HG03045 (cell line): ENCODE results near the gene MRTFA.
"Not testable (repeated sequence)": the region's sequence is repeated elsewhere in the genome, so short reads cannot be mapped to it uniquely, and the experiment has no call there.

ENCODE experiments used
- ATAC-seq: cut with Tn5 transposase; IDR thresholded peaks from one replicate; pipeline ENCODE4 v1.9.1; 2021; ENCODE audit warnings: mild to moderate bottlenecking, moderate library complexity; ENCODE audit not compliant: unreplicated experiment

MRTFA gene

DNA sequence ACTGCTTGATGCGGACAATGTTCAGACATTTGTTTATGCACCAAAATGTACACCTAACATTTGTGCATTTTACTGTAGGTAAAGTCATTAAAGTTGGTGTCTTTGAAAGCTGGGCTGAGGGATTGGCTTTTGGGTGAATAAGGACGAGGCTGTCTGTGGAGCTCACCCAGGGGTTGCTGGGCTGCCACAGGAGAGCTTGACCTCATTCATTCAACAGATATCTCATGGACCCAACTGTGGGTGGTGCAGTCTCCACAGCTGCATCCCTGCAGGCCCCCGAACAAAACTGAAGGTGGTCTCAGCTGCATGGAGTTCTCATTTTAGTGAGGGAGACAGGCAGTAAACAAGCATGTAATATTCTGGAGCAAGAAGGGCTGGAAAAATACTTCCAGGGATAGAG is 233.4 kb downstream of the MRTFA start:
- ATAC-seq = no peak

DNA sequence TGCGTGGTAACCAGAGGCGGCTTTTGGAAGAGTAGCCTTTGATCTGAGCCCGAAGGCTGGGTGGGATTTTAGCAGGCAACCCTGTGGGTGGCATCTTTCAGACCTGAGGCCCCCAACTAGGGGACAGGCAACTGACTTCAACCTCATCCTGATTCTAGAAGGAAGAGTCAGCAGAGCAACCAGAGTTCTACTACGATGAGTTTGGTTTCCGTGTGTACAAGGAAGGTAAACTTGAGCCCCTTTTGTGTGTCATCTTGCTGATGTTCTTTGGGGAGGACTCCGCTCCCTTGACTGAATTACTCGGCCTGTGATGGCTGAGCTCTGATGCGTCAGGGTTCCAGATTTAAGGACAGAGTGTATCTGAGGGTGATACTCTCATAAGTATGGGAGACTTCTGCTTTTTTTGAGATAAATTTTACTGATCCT is 234.5 kb downstream of the MRTFA start:
- no peak for ATAC-seq

DNA sequence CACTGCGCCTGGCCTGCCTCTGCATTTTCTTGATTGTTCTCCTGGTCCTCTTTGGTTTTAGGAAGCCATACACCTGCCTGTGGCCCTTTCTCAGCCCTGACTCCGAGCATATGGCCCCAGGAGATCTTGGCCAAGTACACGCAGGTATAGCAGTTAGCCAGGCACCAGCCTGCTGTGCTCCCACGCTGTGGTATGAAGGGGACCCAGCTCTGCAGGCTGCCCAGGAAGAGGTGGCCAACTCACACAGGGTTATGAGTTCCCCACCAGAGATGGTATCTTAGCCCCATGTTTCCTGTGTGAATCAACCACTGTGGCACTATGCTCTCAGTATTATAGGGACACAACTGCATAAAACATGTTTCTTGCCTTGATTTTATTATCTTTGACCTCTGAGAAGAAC is 235.0 kb downstream of the MRTFA start:
- no peak for ATAC-seq

DNA sequence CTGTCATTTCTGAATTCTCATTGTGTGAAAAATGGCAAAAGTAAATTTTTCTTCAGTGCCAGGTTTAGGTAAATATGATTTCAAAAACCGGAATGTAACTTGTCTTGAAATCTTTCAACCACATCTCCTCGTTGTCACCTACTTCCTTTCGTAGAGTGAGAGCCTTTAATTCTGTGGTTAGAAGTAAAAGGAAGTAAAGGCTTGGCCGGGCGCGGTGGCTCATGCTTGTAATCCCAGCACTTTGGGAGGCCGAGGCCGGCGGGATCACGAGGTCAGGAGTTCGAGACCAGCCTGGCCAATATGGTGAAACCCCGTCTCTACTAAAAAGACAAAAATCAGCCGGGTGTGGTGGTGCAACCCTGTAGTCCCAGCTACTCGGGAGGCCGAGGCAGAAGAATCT is 236.4 kb downstream of the MRTFA start:
- ATAC-seq = no peak

DNA sequence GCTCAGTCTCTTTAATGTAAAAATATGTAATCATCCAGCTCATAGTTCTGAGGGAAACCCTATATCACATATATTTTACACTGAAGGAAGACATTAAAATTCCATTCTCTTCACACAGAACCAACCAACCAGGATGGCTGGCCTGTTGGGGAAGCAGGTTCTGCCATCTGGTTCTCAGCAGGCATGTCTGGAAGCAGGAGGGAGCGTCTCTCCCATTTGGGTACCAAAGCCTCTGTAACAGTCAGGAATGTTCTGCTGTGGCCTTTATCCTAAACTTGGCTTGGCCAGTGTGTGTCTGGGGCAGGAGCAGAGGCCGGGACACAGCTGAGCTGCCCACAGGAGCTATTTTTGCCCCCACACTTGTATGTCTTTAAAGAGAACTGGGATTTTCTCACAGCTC is 236.9 kb downstream of the MRTFA start:
- no peak for ATAC-seq

DNA sequence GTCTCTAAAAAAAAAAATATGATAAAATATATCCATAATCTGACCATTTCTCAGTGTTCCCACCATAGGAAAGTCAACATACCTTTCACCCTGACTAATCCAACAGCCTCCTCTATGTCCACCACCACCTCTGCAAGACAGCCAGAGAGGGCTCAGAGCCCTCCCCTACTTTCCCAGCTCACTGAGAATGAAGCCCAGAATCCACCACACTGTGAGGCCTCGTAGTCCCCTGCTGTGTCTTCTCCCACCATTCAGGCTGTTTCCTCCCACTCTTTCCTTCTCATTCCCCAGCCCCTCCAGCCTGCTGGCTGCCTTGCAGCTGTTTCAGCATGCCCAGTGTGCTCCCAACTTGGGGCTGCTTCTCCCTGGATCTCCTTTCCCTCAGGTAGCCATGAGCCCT is 239.1 kb downstream of the MRTFA start:
- no peak for ATAC-seq

DNA sequence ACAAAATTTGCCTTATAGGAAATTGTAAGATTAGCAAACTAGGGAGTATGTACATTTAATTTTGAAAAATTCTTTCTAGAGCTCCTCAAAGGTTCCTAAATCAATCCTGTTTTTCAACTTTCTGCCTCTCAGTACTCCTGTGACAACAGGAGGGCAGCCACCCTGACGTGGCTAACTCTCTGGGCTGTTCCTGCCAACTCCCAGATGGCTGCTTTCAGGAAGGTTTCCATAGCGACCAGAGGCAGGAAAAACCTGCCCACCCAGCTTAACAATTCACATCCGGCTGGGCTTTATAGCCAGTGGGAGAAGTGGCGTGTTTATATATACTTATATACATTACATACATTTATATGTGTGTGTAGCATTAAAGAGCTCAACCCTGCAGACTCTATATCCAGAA is 239.6 kb downstream of the MRTFA start:
- no peak for ATAC-seq

DNA sequence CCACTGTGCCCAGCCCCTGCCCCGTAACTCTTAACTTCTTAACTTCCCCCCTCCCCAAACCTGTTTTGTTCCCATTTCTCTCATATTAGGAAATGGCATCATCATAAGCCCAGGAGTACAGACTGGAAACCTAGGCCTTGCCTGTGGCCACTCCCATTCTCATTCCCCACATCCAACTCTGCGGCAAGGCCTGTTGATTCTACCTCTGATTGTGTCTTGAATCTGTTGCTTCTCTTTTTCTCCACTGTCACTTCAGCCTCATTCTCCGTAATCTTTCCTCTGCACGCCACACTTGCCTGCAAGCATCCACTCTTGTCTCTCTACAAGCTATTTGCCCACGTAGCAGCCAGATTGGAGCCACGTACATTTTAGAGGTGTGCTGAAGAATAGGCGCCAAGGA is 240.9 kb downstream of the MRTFA start:
- no peak for ATAC-seq

DNA sequence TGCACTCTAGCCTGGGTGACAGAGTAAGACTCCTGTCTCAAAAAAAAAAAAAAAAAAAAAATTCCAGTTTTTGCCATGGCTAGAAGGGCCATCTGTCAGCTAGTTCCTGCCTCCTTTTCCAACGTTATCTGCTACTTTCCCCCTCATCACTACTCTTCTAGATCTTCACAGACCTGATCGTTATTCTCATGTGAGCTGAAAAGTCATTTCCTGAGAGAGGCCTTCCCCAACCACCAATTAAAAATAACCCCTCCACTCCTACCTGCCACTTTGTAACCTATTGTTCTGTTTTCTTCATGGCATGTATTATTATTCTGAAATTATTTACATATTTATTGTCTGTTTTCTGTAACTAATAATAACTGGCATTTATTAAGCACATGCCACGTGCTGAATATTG is 241.9 kb downstream of the MRTFA start:
- ATAC-seq = no peak

DNA sequence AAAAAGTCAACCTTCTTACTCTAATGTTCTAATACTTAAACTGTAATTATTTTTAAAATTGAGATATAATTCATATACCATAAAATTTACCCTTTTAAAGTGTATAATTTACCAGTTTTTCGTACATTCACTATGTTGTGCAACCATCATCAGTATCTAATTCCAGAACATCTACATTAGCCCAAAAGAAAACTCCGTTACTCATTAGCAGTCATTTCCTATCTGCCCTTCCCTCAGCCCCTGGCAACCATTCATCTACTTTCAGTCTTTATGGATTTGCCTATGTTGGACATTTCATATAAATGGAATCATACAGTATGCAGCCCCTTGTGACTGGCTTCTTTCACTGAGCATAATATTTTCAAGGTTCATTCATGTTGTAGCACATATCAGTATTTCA is 243.9 kb downstream of the MRTFA start:
- ATAC-seq = no peak

DNA sequence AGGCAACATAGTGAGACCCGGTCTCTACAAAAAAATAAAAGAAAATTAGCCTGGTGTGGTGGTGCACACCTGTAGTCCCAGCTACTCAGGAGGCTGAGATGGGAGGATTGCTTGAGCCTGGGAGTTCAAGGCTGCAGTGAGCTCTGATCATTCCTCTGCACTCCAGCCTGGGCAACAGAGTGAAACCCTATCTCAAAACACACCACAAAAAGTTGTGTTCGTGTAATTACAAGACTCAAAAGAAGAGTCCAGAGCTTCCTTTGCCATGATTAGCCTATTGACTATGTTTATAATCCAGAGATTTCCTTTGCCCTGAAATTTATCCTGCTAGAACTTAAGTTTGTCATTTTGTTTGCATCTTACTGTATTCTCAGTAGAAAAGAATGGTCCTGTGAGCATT is 245.1 kb downstream of the MRTFA start:
- ATAC-seq = no peak

DNA sequence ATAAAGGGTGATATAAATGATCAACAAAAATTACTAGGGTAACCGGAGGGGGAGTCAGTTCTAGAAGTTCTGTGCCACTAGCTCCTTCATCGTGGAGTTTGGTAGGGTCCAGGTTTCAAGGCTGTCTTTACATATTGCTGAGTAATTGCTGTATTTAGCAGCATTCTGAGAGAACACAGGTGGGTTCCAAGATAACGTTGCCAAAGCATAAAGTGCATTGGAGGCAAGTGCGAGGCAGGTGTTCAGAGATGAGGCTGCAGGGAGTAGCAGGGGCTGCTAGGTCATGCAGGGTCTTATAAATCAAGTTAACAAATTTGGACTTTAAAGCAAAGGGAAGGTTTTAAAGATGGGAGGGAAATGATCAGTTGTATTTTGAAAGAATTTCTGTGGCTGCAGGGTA is 248.3 kb downstream of the MRTFA start:
- ATAC-seq = no peak

DNA sequence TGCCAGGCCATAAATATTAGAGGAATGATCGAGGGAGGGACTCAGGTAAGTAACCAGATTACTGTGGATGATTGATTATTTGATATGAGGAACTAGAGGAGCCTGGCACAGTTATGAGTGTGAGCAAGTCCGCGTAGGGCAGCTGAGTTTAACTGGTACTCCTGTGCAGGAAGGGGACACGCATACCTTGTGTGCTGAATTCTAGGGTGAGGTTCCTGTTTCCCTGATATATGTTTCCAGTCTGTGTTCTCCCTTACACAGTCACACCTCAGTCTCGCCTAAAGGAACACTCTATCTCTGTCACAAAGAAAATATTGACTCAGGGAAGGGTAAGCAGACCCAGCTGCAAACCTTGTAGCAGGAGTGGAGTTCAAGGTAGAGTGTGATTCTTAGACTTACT is 248.8 kb downstream of the MRTFA start:
- no peak for ATAC-seq

DNA sequence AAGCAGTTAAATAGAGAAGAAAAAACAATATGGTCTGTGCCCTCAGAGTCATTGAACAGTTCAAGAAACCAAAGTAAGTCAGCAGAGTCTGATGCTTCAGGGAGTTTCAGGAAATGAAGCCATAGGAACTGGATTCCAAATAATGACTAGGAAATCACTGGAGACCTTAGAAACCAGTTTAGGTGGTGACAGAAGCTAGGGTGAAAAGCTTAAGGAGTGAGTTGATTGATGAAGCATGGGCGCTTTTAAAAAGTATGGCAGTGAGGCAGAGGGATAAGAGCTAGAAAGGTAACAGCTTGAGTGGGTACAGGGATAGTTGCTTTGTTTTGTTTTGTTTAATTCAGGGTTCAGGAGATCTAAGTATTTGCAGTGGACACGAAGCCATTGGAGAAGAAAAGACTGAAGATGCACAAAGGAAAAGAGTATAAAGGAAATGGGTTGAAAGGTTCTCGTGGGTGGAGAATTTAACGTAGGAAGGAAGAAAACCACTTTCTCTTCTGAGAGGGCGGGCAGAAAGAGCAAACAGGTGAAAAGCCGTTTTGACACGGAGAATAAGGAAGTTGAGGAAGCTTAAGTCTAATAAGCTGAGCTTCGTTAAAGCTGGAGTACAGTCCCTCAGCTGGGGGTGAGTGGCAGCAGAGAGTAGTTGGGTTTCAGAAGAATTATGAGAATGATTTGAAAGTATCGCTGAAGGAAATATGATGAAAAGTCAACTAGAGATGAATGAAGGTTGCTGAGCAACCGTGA is 251.3 kb downstream of the MRTFA start:
- no peak for ATAC-seq

DNA sequence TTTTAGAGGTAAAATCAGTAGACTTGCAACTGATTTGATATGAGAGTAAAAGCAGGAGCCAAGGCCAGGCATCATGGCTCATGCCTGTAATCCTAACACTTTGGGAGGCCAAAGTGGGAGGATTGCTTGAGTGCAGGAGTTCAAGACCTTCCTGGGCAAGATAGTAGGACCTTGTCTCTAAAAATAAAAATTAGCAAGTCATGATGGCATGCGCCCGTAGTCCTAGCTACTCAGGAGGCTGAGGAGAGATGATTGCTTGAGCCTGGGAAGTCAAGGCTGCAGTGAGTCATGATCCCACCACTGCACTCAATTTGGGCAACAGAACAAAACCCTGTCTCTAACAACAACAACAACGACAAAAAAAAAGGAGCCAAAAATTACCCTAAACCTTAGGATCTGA is 252.6 kb downstream of the MRTFA start:
- no peak for ATAC-seq

DNA sequence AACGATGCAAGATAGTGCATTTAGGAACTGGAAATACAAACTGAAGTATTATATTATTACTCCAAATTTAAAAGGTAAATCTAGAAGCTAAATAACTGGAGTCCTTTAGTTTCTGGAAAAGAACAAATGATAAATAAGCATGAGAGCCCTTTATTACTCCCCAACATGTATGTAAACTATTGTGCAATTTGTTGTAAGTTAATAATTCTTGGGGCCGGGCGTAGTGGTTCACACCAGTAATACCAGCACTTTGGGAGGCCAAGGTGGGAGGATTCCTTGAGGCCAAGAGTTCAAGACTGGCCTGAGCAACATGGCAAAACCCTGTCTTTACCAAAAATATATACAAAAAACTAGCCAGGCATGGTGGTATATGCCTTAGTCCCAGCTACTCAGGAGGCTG is 255.1 kb downstream of the MRTFA start:
- no peak for ATAC-seq

DNA sequence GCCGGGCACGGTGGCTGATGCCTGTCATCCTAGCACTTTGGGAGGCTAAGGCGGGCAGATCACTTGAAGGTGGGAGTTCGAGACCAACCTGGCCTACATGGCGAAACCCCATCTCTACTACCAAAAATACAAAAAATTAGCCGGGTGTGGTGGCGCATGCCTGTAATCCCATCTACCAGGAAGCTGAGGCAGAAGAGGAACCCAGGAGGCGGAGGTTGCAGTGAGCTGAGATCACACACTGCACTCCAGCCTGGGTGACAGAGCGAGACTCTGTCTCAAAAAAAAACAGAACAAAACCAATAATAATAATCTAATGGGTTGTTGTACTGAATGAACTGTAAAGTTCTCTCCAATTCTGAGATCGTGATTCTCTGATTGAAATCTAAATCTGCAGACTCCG is 258.1 kb downstream of the MRTFA start:
- not testable (repeated sequence) for ATAC-seq

DNA sequence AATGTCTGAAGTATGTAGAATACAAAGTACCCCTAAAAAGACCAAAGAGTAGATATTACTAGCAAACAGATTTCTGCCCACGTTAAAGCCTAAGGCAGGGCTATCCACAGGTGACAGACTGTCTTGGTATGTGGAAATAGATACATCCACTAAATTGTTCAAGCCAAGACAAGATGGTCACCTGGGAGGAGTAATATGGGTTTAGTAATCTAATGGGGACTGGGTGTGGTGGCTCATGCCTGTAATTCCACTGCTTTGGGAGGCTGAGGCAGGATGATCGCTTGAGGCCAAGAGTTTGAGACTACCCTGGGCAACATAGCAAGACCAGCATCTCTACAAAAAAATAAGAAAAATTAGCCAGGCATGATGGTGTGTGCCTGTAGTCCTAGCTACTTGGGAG is 258.6 kb downstream of the MRTFA start:
- no peak for ATAC-seq

DNA sequence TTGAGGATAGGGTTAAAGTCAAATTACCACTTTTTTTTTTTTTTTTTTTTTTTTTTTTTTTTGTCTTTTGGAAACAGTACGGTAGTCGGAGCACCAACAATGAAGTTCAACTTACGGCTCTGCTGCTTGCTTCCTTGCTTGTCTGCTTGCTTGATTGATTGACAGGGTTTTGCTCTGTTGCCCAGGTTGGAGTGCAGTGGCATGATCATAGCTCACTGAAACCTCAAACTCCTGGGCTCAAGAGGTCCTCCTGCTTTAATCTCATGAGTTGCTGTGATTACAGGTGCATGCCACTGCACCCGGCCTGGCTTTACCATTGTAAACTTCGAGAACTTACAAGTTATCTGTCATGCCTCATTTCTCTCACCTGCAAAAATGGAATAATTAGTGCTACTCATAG is 260.4 kb downstream of the MRTFA start:
- no peak for ATAC-seq

DNA sequence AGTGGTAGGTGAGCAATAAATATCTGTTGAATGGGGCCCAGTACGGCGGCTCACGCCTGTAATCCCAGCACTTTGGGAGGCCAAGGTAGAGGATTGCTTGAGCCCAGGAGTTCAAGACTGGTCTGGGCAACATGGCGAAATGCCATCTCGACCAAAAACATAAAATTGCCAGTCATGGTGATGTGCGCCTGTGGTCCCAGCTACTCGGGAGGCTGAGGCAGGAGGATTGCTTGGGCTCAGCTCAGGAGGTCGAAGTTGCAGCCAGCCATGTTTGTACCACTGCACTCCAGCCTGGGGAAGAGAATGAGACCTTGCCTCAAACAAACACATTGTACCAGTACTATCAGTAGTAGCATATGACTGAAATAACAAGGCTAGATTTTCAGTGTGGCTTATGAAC is 262.0 kb downstream of the MRTFA start:
- no peak for ATAC-seq

DNA sequence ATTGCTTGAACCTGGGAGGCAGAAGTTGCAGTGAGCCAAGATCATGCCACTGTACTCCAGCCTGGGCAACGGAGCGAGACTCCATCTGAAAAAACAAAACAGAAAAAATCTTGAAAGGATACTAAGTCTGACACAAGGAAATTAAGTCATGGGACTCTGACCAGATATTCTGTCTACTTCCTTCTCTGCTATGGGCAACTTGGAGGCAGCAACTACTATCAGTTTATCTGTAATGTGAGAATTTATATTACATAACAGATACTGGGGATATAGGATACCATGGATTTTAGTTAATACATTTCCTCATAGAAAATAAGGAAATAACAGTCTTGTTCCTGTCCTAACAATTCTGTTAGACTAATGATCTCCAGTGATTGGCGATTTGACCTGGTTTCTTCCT is 267.7 kb downstream of the MRTFA start:
- ATAC-seq = no peak

DNA sequence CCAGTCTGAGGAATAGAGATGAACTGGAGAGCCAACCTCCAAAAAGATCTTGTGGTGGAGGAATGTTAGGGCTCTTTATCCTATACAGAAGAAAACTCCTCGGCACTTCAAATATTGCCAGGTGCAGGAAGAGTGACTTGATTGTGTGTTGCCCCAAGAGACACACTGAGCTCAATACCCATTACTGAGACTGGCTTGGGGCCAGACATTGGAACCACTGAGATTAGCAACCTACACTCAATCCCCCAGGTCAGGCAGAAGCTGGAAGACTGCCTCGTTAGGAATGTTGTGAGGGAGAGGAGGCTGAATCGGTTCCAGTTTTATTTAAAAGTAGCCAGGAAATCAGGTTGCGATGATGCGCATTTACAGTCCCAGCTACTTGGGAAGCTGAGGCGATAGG is 268.5 kb downstream of the MRTFA start:
- ATAC-seq = no peak

DNA sequence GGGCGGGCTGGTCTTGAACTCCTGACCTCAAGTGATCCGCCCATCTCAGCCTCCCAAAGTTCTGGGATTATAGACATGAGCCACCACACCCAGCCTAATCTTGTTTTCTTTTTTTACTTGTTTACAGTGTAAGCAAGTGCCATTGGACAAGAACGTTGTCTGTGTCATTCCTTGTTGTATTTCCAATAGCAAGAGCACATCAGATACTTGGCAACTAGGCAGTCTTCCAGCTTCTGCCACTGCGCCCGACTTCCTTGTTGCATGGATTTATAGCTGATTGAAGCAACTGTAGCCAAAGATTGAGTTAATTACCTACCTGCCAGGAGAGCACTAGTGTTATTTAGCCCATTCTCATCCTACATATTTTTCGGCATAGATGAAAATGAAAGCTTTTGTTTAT is 269.2 kb downstream of the MRTFA start:
- no peak for ATAC-seq
